ENCODE results near the gene CADM3. TPM values are rescaled to one million over a fixed set of nuclear protein-coding genes. Genes with fewer than 3 reads are reported as not detected.

Gene CADM3
- polyA plus RNA-seq, 1 experiment = 0.01 TPM

DNA sequence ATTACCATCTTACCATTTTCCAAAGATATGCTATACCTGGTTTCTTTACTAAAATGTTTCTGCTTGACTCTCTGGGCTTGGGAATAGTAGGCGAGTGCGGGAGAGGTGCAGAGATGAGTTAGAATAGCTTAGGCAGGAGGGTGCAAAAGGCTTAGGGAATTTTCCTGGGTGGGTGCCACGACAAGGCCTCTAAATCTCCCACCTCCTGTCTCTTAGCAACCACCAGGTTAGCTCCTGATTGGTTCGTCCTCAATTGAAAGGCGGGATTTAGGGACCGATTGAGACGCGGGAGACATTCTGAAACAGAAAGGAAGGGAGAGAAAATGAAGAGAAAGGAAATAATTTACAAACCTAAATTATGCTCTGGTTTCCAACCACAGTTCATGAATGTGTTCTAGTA is 36.4 kb downstream of the CADM3 start:
- no peaks in the 10 kb centered on the region for H3K9me3 ChIP-seq (ENCODE audit: control insufficient read depth, insufficient read depth, low read length)
- peaks cover 4% of the 10 kb centered on the region for H3K27me3 ChIP-seq (ENCODE audit: control insufficient read depth, insufficient read depth, low read length)
- ChIA-PET CTCF (interaction anchor here (0.6 kb wide), 1 partner anchor 10 kb away, joined by 3 read pairs; no protein-coding TSS in a partner anchor), POLR2A (no interaction called here)
- H3K4me3 ChIP-seq (ENCODE audit: low read depth, low read length) = no peak overlapping the region
- H3K27ac ChIP-seq (ENCODE audit: low read depth, low read length) = no peak overlapping the region
- TF ChIP-seq, protein P1, sequence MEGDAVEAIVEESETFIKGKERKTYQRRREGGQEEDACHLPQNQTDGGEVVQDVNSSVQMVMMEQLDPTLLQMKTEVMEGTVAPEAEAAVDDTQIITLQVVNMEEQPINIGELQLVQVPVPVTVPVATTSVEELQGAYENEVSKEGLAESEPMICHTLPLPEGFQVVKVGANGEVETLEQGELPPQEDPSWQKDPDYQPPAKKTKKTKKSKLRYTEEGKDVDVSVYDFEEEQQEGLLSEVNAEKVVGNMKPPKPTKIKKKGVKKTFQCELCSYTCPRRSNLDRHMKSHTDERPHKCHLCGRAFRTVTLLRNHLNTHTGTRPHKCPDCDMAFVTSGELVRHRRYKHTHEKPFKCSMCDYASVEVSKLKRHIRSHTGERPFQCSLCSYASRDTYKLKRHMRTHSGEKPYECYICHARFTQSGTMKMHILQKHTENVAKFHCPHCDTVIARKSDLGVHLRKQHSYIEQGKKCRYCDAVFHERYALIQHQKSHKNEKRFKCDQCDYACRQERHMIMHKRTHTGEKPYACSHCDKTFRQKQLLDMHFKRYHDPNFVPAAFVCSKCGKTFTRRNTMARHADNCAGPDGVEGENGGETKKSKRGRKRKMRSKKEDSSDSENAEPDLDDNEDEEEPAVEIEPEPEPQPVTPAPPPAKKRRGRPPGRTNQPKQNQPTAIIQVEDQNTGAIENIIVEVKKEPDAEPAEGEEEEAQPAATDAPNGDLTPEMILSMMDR (IDR thresholded peaks at IDR 0.05; ENCODE audit: low read depth, low read length) = no peak
- no peak for DNase-seq (ENCODE audit: low read depth, low spot score)

DNA sequence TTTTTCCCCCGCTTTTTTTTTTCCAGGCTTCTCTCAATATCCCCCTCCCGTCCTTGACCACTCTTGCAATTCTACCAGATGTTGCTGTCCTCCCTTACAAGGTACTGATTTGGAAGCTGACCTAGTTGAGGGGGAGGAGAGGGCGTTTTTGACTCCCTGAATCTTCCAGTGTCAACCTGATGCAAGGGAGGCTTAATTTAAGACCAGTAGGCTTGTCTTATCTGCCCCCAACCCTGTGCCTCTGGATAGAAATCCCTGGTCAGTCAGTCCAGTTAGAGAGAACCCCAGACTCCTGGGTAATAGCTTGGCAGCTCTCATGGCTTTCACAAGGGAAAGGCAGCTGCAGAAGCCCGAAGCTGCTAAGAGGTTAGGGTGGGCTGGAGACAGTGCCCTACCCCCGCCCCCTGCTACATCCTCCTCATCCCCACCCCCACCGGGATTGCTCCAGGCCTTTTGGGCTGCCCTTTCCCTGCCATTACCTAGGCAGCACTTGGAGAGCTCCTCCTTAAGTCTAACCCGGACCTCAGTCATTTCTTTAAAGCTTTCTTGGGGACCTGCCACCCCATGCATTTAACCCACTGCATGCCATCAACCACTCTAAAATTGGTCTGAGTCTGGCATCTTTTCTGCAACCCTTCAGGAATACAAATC is 36.9 kb downstream of the CADM3 start:
- no peak overlapping the region for H3K4me3 ChIP-seq (ENCODE audit: low read depth, low read length)
- H3K27ac ChIP-seq (ENCODE audit: low read depth, low read length) = no peak overlapping the region
- H3K9me3 ChIP-seq (ENCODE audit: control insufficient read depth, insufficient read depth, low read length) = no peaks in the 10 kb centered on the region
- ChIA-PET CTCF (interaction anchor here (0.6 kb wide), 1 partner anchor 11 kb away, joined by 3 read pairs; no protein-coding TSS in a partner anchor), POLR2A (no interaction called here)
- TF ChIP-seq, protein P1 (IDR thresholded peaks at IDR 0.05; ENCODE audit: low read depth, low read length) = no peak
- no peak for DNase-seq (ENCODE audit: low read depth, low spot score)
- H3K27me3 ChIP-seq (ENCODE audit: control insufficient read depth, insufficient read depth, low read length) = peaks cover 4% of the 10 kb centered on the region

DNA sequence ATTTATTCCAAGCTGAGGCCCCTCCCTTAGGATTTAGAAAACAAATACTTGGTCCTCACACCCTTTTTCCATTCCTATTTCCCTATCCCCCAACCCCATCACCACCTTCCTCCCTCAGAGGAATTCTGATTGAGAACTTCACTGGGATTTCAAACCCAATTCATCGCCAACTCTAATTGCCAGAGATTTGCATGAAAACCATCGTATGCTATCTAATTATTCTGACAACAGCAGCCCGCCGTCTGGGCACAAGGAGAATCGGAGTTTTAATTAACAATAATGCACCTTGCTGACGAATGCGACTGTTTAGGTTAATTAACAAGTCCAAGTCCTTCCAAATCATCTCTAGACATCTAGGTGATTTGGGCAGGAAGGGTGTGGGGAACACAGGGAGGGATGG is 37.6 kb downstream of the CADM3 start:
- Histone ChIP-seq H3K4me3 (ENCODE audit: low read depth, low read length) (no peak overlapping the region), H3K27me3 (ENCODE audit: control insufficient read depth, insufficient read depth, low read length) (peaks cover 4% of the 10 kb centered on the region), H3K9me3 (ENCODE audit: control insufficient read depth, insufficient read depth, low read length) (no peaks in the 10 kb centered on the region), H3K27ac (ENCODE audit: low read depth, low read length) (no peak overlapping the region)
- CTCF ChIA-PET = interaction anchor here (0.7 to 1.1 kb wide), 3 partner anchors 73 to 79 kb away, joined by 3 read pairs; no protein-coding TSS in a partner anchor
- POLR2A ChIA-PET = no interaction called here
- TF ChIP-seq, protein P1 (IDR thresholded peaks at IDR 0.05; ENCODE audit: low read depth, low read length) = no peak
- no peak for DNase-seq (ENCODE audit: low read depth, low spot score)

DNA sequence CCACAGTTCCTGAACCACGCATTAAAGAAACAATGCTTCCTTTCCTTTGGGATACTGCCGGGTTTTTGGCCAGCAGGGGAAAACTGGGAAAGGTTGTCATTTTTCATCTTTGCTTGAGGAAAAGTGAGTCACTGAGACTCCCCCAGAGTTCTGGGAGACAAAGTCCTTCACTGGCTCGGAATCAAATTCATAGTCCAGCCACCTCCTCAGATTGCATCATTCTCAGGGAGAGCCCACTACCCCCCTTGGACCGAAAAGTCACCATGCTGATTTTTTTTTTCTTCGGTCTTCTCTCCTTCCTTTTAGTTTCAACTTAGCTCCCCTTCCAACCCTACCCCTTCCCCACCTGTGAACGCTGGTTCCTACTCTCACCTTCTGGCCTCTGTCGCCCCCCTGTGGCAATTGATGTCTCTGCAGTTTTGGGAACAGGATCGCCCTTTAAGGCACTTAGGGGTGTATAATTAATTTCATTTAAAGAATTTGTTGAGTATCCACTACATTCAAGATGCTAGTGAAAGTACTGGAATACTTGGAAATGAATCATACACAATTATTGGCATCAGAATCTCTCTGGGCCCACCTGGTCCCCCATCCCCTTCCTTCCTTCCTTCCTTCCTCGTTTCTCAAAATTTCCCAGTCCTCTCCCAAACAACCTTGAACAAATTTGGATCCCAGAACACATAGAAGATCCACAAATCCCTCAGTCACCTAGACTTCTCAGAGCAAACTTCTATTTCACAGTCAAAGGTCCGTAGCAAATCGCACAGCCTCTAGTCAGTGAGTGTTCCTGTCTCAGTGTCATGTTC is 40.1 kb downstream of the CADM3 start:
- POLR2A ChIA-PET = no interaction called here

More for the DNA sequence above, 40.1 kb downstream of the CADM3 start:
- Histone ChIP-seq H3K27ac (ENCODE audit: low read depth, low read length) (no peak overlapping the region), H3K27me3 (ENCODE audit: control insufficient read depth, insufficient read depth, low read length) (no peaks in the 10 kb centered on the region), H3K4me3 (ENCODE audit: low read depth, low read length) (no peak overlapping the region), H3K9me3 (ENCODE audit: control insufficient read depth, insufficient read depth, low read length) (no peaks in the 10 kb centered on the region)
- no peak for DNase-seq (ENCODE audit: low read depth, low spot score)
- CTCF ChIA-PET = interaction anchor here (0.6 to 5.4 kb wide), 15 partner anchors 9 to 794 kb away, joined by 3 to 68 read pairs (median 5); no protein-coding TSS in a partner anchor
- TF ChIP-seq, protein P1 (IDR thresholded peaks at IDR 0.05; ENCODE audit: low read depth, low read length) = peak; percentile 76

Data from AG04450 (cell line).